Right lobe of liver (tissue), 6 donors: Measurements from ENCODE around the gene STAB1. TPM values are rescaled to one million over a fixed set of nuclear protein-coding genes. Genes with fewer than 3 reads are reported as not detected.

ENCODE experiments used
- ATAC-seq, 4 donors: fragments of 200-7000 bp; cut with Tn5 transposase; one replicate each; pipeline ENCODE4 v1.9.1; 2020; ENCODE audit warnings: mild to moderate bottlenecking in 4 of 4, moderate library complexity in 4 of 4
- DNase-seq, 3 donors: peaks; one replicate each; pipeline ENCODE4 v3.0.0-alpha.2; 2020
- H3K27ac ChIP-seq, 3 donors: fragments of 200-600 bp; one replicate each; pipeline ENCODE4 v1.8.0; 2022
- H3K27me3 ChIP-seq, 2 donors: fragments of 200-600 bp; one replicate each; pipeline ENCODE4 v1.8.0; 2022
- H3K36me3 ChIP-seq, 4 donors: fragments of 200-600 bp; sonication (generic) in 1 of 4; one replicate each; pipeline versions ENCODE4 v1.5.1 to v1.8.0; 2017 to 2022; ENCODE audit warnings: control low read depth in 1 of 4
- H3K4me1 ChIP-seq, 4 donors: fragments of 200-600 bp; sonication (generic) in 1 of 4; one replicate each; pipeline versions ENCODE4 v1.5.1 to v1.8.0; 2017 to 2022; ENCODE audit warnings: control low read depth in 1 of 4
- H3K4me3 ChIP-seq, 3 donors: fragments of 200-600 bp; one replicate each; pipeline ENCODE4 v1.8.0; 2022
- H3K9me3 ChIP-seq, 4 donors: fragments of 200-600 bp; sonication (generic) in 1 of 4; one replicate each; pipeline versions ENCODE4 v1.5.1 to v1.8.0; 2017 to 2022; ENCODE audit warnings: control low read depth in 1 of 4
- CTCF ChIP-seq, 4 donors: fragments of 200-600 bp in 3 of 4; fragments of 450-650 bp in 1 of 4; IDR thresholded peaks; one replicate each; pipeline versions ENCODE4 v1.5.1 to v1.8.0; 2016 to 2022; ENCODE audit warnings: antibody characterized with exemption in 4 of 4, mild to moderate bottlenecking in 2 of 4
- POLR2A ChIP-seq: fragments of 450-650 bp; IDR thresholded peaks from one replicate; pipeline ENCODE4 v1.6.1; 2017; ENCODE audit warnings: antibody characterized with exemption, mild to moderate bottlenecking
- WGBS: methylation state at CpG from one replicate; pipeline ENCODE4 v1.1.6; 2018; ENCODE audit warnings: low coverage, low lambda C conversion rate; ENCODE audit not compliant: insufficient coverage; ENCODE audit errors: missing lambda C conversion rate; 5-methylcytosine and 5-hydroxymethylcytosine counted together
- intact Hi-C, 2 donors: fragments of 100-400 bp; cut with DNase I; formaldehyde crosslinking; loops; one replicate each; pipeline versions ENCODE4 v1.11.2 to v1.14.1; 2022
- total RNA-seq, 6 experiments: library from RNA; depleted of rRNA in 2 of 6; stranded (reverse); fragments of >200 nt in 2 of 6; fragmentation: NEBNext Ultra II Directional in 3 of 6; extraction: Animal tissue kit (Norgen Biotek cat#: 25700) in 3 of 6; gene quantifications; one replicate each; pipeline versions ENCODE4 v1.1.0 to v1.2.4, GENCODE V29; 2016 to 2023
- donor health status: DM: no; HTN: yes; CAD: no.
- donor health status: DM: no; HTN: no; CAD: no.
- donor health status: DM: no; HTN: no; CAD: no.
- donor health status: DM: no; HTN: yes; CAD: no.
- donor health status: DM: no; HTN: yes; CAD: no.

Gene STAB1
- total RNA-seq, 6 experiments from 2014 or later, result 60.7 to 268 (median 92.5) TPM

DNA sequence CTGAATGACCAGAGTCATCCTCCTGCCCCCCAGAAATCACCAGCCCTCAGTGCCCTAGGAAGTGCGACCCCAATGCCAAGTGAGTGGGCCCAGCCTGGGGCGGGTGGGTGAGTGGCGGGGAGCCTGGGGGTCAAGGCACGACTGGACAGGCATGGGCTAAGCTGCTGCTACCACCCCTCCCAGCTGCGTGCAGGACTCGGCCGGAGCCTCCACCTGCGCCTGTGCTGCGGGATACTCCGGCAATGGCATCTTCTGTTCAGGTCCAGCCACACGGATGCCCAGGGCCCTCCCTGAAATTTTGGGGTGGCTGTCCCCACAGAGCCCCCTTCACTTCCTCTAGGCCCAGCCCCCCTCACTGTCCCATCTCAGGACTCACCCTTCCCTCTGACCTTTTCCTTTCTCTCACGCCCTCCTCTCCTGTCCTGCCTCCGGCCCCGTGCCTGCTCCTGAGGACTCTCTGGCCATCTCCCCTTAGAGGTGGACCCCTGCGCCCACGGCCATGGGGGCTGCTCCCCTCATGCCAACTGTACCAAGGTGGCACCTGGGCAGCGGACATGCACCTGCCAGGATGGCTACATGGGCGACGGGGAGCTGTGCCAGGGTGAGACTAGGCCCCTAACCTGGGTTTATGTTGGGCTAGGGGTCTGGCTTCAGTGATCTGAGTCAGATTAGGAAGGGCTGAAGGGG lies 21.5 kb downstream of the STAB1 start:
- H3K27me3 ChIP-seq, result no peaks in the 10 kb centered on the region
- no peaks in the 10 kb centered on the region for H3K36me3 ChIP-seq
- ATAC-seq, result no peak
- no peak overlapping the region for H3K27ac ChIP-seq
- no peak for DNase-seq
- H3K4me1 ChIP-seq, result no peaks in the 10 kb centered on the region
- 82% methylated on average over 8 of the region's 19 CpGs for WGBS
- H3K9me3 ChIP-seq, result no peaks in the 10 kb centered on the region
- intact Hi-C loops, result no loop called here
- H3K4me3 ChIP-seq, result no peak overlapping the region
- TF ChIP-seq CTCF (IDR thresholded peaks at IDR 0.05) (no peak), POLR2A (no peak)

DNA sequence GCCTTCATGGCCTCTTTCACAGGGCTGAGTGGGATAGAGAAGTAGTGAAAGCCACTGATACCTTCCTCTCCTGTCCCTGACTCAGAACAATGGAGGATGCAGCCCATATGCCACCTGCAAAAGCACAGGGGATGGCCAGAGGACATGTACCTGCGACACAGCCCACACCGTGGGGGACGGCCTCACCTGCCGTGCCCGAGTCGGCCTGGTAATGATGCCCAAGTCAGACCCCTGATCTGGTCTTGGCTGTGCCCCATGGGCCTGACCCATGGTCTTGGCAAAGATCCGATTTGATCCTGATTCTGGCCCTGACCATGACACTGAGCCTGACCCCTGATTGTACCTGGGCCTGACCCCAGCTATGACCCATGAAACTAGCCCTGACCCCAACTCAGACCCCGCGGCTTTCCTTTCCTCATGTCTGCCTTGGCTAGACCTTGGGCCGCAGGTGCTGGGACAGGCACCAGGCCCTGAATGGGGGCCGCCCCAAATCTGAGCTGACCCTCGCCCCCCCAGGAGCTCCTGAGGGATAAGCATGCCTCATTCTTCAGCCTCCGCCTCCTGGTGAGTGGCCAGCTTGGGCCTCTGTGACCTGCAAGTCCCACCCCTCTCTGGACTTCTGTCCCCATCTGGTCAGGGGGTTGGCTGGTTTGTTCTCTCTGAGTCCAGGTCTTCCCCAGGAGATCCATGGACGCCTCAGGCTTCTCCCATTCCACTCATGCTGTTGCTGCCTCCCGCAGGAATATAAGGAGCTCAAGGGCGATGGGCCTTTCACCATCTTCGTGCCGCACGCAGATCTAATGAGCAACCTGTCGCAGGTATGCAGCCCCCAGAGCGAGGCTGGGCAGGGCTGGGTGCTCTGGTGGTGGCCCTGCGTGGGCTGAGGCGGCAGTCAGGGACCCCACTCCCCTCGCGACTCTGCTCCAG lies 22.9 kb downstream of the STAB1 start:
- DNase-seq, result no peak
- Histone ChIP-seq H3K27me3 (no peaks in the 10 kb centered on the region), H3K4me1 (no peaks in the 10 kb centered on the region), H3K9me3 (no peaks in the 10 kb centered on the region), H3K4me3 (no peak overlapping the region), H3K36me3 (no peaks in the 10 kb centered on the region), H3K27ac (no peak overlapping the region)
- no peak for ATAC-seq
- no peak for TF ChIP-seq CTCF (IDR thresholded peaks at IDR 0.05)
- TF ChIP-seq POLR2A, result no peak
- no CpG with 5 or more reads among the region's 25 CpGs for WGBS
- intact Hi-C loops, result no loop called here

GRCh38 chr3:52518723-52519444 lies 23.7 kb downstream of the STAB1 start:
- no peaks in the 10 kb centered on the region for H3K4me1 ChIP-seq
- intact Hi-C loops, result no loop called here
- 43% methylated on average over 10 of the region's 50 CpGs for WGBS
- DNase-seq (no peak), ATAC-seq (peak in 1 of 4 donors; percentile 4)
- TF ChIP-seq POLR2A (no peak), CTCF (IDR thresholded peaks at IDR 0.05) (no peak)
- no peaks in the 10 kb centered on the region for H3K36me3 ChIP-seq
- H3K9me3 ChIP-seq, result no peaks in the 10 kb centered on the region
- no peak overlapping the region for H3K27ac ChIP-seq
- no peaks in the 10 kb centered on the region for H3K27me3 ChIP-seq
- no peak overlapping the region for H3K4me3 ChIP-seq

- DNase-seq (no peak), ATAC-seq (no peak)
- no peaks in the 10 kb centered on the region for H3K27me3 ChIP-seq
- no peaks in the 10 kb centered on the region for H3K36me3 ChIP-seq
- H3K27ac ChIP-seq, result no peak overlapping the region
- WGBS, result 93% methylated on average over 13 of the region's 22 CpGs
- no peaks in the 10 kb centered on the region for H3K4me1 ChIP-seq
- TF ChIP-seq POLR2A (no peak), CTCF (IDR thresholded peaks at IDR 0.05) (no peak)
- intact Hi-C loops, result no loop called here
- no peak overlapping the region for H3K4me3 ChIP-seq
- H3K9me3 ChIP-seq, result no peaks in the 10 kb centered on the region
Observed at GRCh38 chr3:52519445-52520140, 24.5 kb downstream of the STAB1 start.
